ENCODE results near the gene RDH5. TPM values are rescaled to one million over a fixed set of nuclear protein-coding genes. Genes with fewer than 3 reads are reported as not detected.

Gene RDH5
- total RNA-seq, 1 experiment from 2014 or later, result 5.1 TPM

DNA sequence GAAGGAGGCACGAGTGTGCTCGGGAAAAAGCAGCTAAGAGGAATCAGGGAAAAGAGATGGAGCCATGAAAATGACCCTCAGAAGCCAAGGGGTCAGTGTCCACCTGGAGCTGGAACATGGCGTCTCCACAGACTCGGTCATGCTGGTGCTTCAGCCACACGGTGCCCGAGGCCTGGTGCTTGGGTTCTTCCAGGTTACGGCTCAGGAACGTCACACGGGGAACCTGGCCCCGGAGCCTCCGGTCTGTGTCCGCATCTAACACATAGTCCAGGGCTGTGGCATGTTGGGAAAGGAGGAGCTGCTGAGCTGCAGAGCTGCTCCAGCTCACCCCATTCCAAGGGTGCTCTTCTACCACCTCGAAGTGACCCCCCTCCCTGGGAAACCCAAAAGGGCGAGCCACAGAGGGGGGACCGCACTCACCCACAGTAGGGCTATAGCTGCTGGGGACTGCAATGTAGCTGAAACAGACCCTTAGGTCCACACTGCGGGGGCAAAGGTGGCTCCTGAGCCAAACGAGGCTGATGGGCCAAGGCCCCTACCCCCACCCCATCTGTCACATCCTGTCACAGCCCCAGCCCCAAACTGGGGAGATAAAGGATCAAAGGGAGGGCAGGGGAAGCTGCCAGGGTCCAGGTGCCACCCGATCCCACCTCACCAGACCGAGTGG, 23.3 kb upstream of the RDH5 start:
- DNase-seq (no peak), ATAC-seq (no peak)
- Histone ChIP-seq H3K27ac (ENCODE audit: low read length) (no peak overlapping the region), H3K27me3 (ENCODE audit: low read length) (no peaks in the 10 kb centered on the region), H3K9me3 (ENCODE audit: low read length) (no peaks in the 10 kb centered on the region), H3K9me2 (replicated peaks; ENCODE audit: low read length) (no peaks in the 10 kb centered on the region), H3K9ac (ENCODE audit: low read length) (no peak overlapping the region), H3K4me2 (ENCODE audit: low read length) (no peak overlapping the region), H3F3A (ENCODE audit: low read length, unreplicated experiment) (no peaks in the 10 kb centered on the region), H3K79me2 (ENCODE audit: low read length) (no peaks in the 10 kb centered on the region), H3K4me1 (ENCODE audit: insufficient read depth, low read length) (no peaks in the 10 kb centered on the region), H3K36me3 (ENCODE audit: low read depth, low read length) (no peaks in the 10 kb centered on the region), H4K20me1 (ENCODE audit: low read length) (no peaks in the 10 kb centered on the region), H2AFZ (ENCODE audit: low read length) (no peak overlapping the region), H3K4me3 (ENCODE audit: low read length) (no peak overlapping the region)
- POLR2A ChIA-PET (ENCODE audit: unreplicated experiment), result no interaction called here
- CTCF ChIA-PET, result no interaction called here
- no TSS peak for BruUV-seq (replicated peaks)
- TF ChIP-seq EZH2 (IDR thresholded peaks at IDR 0.05; ENCODE audit: low read length, unreplicated experiment) (no peak), EZH2phosphoT487 (IDR thresholded peaks at IDR 0.05; ENCODE audit: borderline replicate concordance, low read length) (no peak)
- TF ChIP-seq, protein P1, sequence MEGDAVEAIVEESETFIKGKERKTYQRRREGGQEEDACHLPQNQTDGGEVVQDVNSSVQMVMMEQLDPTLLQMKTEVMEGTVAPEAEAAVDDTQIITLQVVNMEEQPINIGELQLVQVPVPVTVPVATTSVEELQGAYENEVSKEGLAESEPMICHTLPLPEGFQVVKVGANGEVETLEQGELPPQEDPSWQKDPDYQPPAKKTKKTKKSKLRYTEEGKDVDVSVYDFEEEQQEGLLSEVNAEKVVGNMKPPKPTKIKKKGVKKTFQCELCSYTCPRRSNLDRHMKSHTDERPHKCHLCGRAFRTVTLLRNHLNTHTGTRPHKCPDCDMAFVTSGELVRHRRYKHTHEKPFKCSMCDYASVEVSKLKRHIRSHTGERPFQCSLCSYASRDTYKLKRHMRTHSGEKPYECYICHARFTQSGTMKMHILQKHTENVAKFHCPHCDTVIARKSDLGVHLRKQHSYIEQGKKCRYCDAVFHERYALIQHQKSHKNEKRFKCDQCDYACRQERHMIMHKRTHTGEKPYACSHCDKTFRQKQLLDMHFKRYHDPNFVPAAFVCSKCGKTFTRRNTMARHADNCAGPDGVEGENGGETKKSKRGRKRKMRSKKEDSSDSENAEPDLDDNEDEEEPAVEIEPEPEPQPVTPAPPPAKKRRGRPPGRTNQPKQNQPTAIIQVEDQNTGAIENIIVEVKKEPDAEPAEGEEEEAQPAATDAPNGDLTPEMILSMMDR (conservative IDR thresholded peaks at IDR 0.05; ENCODE audit: low read depth, low read length), result no peak
- intact Hi-C loops (cut with micrococcal nuclease), result no loop called here

GRCh38 chr12:55697686-55698085, 22.5 kb upstream of the RDH5 start:
- H3K4me3 ChIP-seq (ENCODE audit: low read length), result no peak overlapping the region
- no peak overlapping the region for H2AFZ ChIP-seq (ENCODE audit: low read length)
- no peak overlapping the region for H3K4me2 ChIP-seq (ENCODE audit: low read length)
- H3F3A ChIP-seq (ENCODE audit: low read length, unreplicated experiment), result no peaks in the 10 kb centered on the region
- no peak for DNase-seq
- BruUV-seq (replicated peaks), result no TSS peak
- H3K9me2 ChIP-seq (replicated peaks; ENCODE audit: low read length), result no peaks in the 10 kb centered on the region
- H3K79me2 ChIP-seq (ENCODE audit: low read length), result no peaks in the 10 kb centered on the region
- H3K27ac ChIP-seq (ENCODE audit: low read length), result no peak overlapping the region
- TF ChIP-seq, protein P1 (conservative IDR thresholded peaks at IDR 0.05; ENCODE audit: low read depth, low read length), result no peak
- no peak for TF ChIP-seq EZH2phosphoT487 (IDR thresholded peaks at IDR 0.05; ENCODE audit: borderline replicate concordance, low read length)
- no peak for TF ChIP-seq EZH2 (IDR thresholded peaks at IDR 0.05; ENCODE audit: low read length, unreplicated experiment)
- no peaks in the 10 kb centered on the region for H3K27me3 ChIP-seq (ENCODE audit: low read length)
- H3K9me3 ChIP-seq (ENCODE audit: low read length), result no peaks in the 10 kb centered on the region
- ATAC-seq, result no peak
- H3K4me1 ChIP-seq (ENCODE audit: insufficient read depth, low read length), result no peaks in the 10 kb centered on the region
- H4K20me1 ChIP-seq (ENCODE audit: low read length), result no peaks in the 10 kb centered on the region
- no peaks in the 10 kb centered on the region for H3K36me3 ChIP-seq (ENCODE audit: low read depth, low read length)
- no peak overlapping the region for H3K9ac ChIP-seq (ENCODE audit: low read length)
- CTCF ChIA-PET, result no interaction called here
- POLR2A ChIA-PET (ENCODE audit: unreplicated experiment), result no interaction called here
- intact Hi-C loops (cut with micrococcal nuclease), result no loop called here

GRCh38 chr12:55698241-55698955, 21.8 kb upstream of the RDH5 start:
- no peaks in the 10 kb centered on the region for H4K20me1 ChIP-seq (ENCODE audit: low read length)
- H3K9ac ChIP-seq (ENCODE audit: low read length), result no peak overlapping the region
- H3K36me3 ChIP-seq (ENCODE audit: low read depth, low read length), result no peaks in the 10 kb centered on the region
- H3F3A ChIP-seq (ENCODE audit: low read length, unreplicated experiment), result no peaks in the 10 kb centered on the region
- BruUV-seq (replicated peaks), result no TSS peak
- no peaks in the 10 kb centered on the region for H3K27me3 ChIP-seq (ENCODE audit: low read length)
- H3K4me1 ChIP-seq (ENCODE audit: insufficient read depth, low read length), result no peaks in the 10 kb centered on the region
- no peak overlapping the region for H3K27ac ChIP-seq (ENCODE audit: low read length)
- TF ChIP-seq, protein P1 (conservative IDR thresholded peaks at IDR 0.05; ENCODE audit: low read depth, low read length), result no peak
- no peak for TF ChIP-seq EZH2phosphoT487 (IDR thresholded peaks at IDR 0.05; ENCODE audit: borderline replicate concordance, low read length)
- TF ChIP-seq EZH2 (IDR thresholded peaks at IDR 0.05; ENCODE audit: low read length, unreplicated experiment), result no peak
- ChIA-PET CTCF (no interaction called here), POLR2A (ENCODE audit: unreplicated experiment) (no interaction called here)
- H3K4me2 ChIP-seq (ENCODE audit: low read length), result no peak overlapping the region
- no peak for DNase-seq
- no peak overlapping the region for H2AFZ ChIP-seq (ENCODE audit: low read length)
- H3K4me3 ChIP-seq (ENCODE audit: low read length), result no peak overlapping the region
- no peaks in the 10 kb centered on the region for H3K9me2 ChIP-seq (replicated peaks; ENCODE audit: low read length)
- intact Hi-C loops (cut with micrococcal nuclease), result no loop called here
- ATAC-seq, result no peak
- H3K9me3 ChIP-seq (ENCODE audit: low read length), result no peaks in the 10 kb centered on the region
- H3K79me2 ChIP-seq (ENCODE audit: low read length), result no peaks in the 10 kb centered on the region

Measured in PC-3 (cell line).